Prostate gland (tissue), 2 donors: ENCODE data around the gene CDK5RAP1.

Experiments
- CTCF ChIP-seq, 4 experiments: fragments of 200-600 bp in 2 of 4; fragments of 450-650 bp in 2 of 4; sonication (generic) in 2 of 4; IDR thresholded peaks; 1 replicate in 3 of 4; 2 replicates in 1 of 4; pipeline ENCODE4 v1.5.1; 2016 to 2019; ENCODE audit warnings: antibody characterized with exemption in 4 of 4, mild to moderate bottlenecking in 2 of 4, moderate library complexity in 2 of 4
- POLR2A ChIP-seq: fragments of 450-650 bp; IDR thresholded peaks from one replicate; pipeline ENCODE4 v1.6.1; 2016; ENCODE audit warnings: antibody characterized with exemption, mild to moderate bottlenecking

DNA sequence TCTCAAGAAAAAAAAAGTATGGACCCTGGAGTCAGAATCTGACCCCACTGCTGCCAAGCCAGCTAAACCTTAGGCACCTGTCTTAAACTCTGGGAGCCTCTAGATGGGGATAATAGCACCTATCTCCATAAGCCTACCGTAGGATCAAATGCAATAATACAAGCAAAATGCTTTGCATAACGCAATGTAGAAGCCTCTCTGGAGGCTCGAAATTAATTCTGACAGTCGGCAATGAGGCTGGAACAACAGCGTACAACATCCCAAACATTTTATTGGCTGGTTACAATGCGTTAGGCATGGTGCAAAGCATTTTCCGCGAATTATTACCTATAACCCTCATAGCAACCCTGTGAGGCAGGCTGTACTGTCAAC is 521 bp downstream of the CDK5RAP1 start:
- TF ChIP-seq CTCF (IDR thresholded peaks at IDR 0.05) (no peak), POLR2A (no peak)
